Smooth muscle cell (in vitro differentiated cells): Measurements from ENCODE around the gene PRRC2B. TPM values are rescaled to one million over a fixed set of nuclear protein-coding genes. Genes with fewer than 3 reads are reported as not detected.

ENCODE experiments used
- DNase-seq: peaks from one replicate; lab custom pipeline; 2025; ENCODE audit not compliant: unreplicated experiment; lab: John Stamatoyannopoulos, UW
- H2AFZ ChIP-seq: fragments of 200-600 bp; sonication (generic); 2 replicates; pipeline ENCODE4 v1.6.0; 2016; ENCODE audit warnings: antibody characterized with exemption, low read depth, mild to moderate bottlenecking
- H3F3A ChIP-seq: fragments of 200-600 bp; sonication (generic); 2 replicates; pipeline ENCODE4 v1.6.0; 2017; ENCODE audit warnings: antibody characterized with exemption, low read depth
- H3K27ac ChIP-seq: fragments of 200-600 bp; sonication (generic); 2 replicates; pipeline ENCODE4 v1.5.1; 2016; ENCODE audit warnings: low read depth, mild to moderate bottlenecking
- H3K27me3 ChIP-seq: fragments of 200-600 bp; sonication (generic); 2 replicates; pipeline ENCODE4 v1.6.1; 2016; ENCODE audit warnings: low read depth, mild to moderate bottlenecking
- H3K36me3 ChIP-seq: fragments of 200-600 bp; sonication (generic); 2 replicates; pipeline ENCODE4 v1.5.1; 2016; ENCODE audit warnings: low read depth
- H3K4me1 ChIP-seq: fragments of 200-600 bp; sonication (generic); 2 replicates; pipeline ENCODE4 v1.5.1; 2016; ENCODE audit warnings: low read depth
- H3K4me2 ChIP-seq: fragments of 200-600 bp; sonication (generic); 2 replicates; pipeline ENCODE4 v1.6.0; 2016; ENCODE audit warnings: mild to moderate bottlenecking
- H3K4me3 ChIP-seq: fragments of 200-600 bp; sonication (generic); 2 replicates; pipeline ENCODE4 v1.5.1; 2016; ENCODE audit warnings: mild to moderate bottlenecking
- H3K79me2 ChIP-seq: fragments of 200-600 bp; sonication (generic); 2 replicates; pipeline ENCODE4 v1.6.0; 2016; ENCODE audit warnings: low read depth, mild to moderate bottlenecking
- H3K9ac ChIP-seq: fragments of 200-600 bp; sonication (generic); 2 replicates; pipeline ENCODE4 v1.6.0; 2016; ENCODE audit warnings: low read depth
- H3K9me3 ChIP-seq: fragments of 200-600 bp; sonication (generic); replicated peaks from 2 replicates; pipeline ENCODE4 v1.5.1; 2016; ENCODE audit warnings: low read depth
- H4K20me1 ChIP-seq: fragments of 200-600 bp; sonication (generic); 2 replicates; pipeline ENCODE4 v1.6.0; 2016; ENCODE audit warnings: low read depth
- CTCF ChIP-seq: fragments of 200-600 bp; sonication (generic); IDR thresholded peaks from 2 replicates; pipeline ENCODE4 v1.5.1; 2017; ENCODE audit warnings: borderline replicate concordance, mild to moderate bottlenecking, antibody characterized with exemption; ENCODE audit not compliant: insufficient read depth, poor library complexity, severe bottlenecking
- WGBS: methylation state at CpG from one replicate; pipeline ENCODE4 v1.1.7; 2016; ENCODE audit warnings: low lambda C conversion rate; 5-methylcytosine and 5-hydroxymethylcytosine counted together
- polyA plus RNA-seq: library from polyadenylated mRNA; unstranded; fragments of >200 nt; fragmentation: Nextera tagmentation; extraction: Ambion mirVana; gene quantifications from 2 replicates; pipeline ENCODE4 v1.2.1, GENCODE V29; 2016
- total RNA-seq: library from RNA; depleted of rRNA; stranded (reverse); fragments of >200 nt; gene quantifications from 2 replicates; pipeline ENCODE4 v1.2.3, GENCODE V29; 2014

The PRRC2B gene
- total and polyA plus RNA-seq, 2 experiments from 2014 or later = 38.6 to 97.2 TPM

- Histone ChIP-seq H3K4me2 (no peak overlapping the region), H4K20me1 (peaks cover 91% of the 10 kb centered on the region), H3K36me3 (peaks cover 30% of the 10 kb centered on the region), H3K27ac (no peak overlapping the region), H2AFZ (no peak overlapping the region), H3K79me2 (peaks cover 70% of the 10 kb centered on the region), H3F3A (peaks cover 15% of the 10 kb centered on the region), H3K27me3 (no peaks in the 10 kb centered on the region), H3K4me1 (peaks cover 7% of the 10 kb centered on the region), H3K9me3 (no peaks in the 10 kb centered on the region), H3K9ac (no peak overlapping the region), H3K4me3 (no peak overlapping the region)
- no peak for TF ChIP-seq CTCF
- 81% methylated on average over 8 of the region's 8 CpGs for WGBS
- no peak for DNase-seq
Measured at GRCh38 chr9:131447148-131447547, 53.3 kb downstream of the PRRC2B start.

GRCh38 chr9:131447600-131447999, 53.7 kb downstream of the PRRC2B start:
- Histone ChIP-seq H3K36me3 (peaks cover 28% of the 10 kb centered on the region), H3K79me2 (peaks cover 70% of the 10 kb centered on the region), H3K9me3 (no peaks in the 10 kb centered on the region), H3K4me2 (no peak overlapping the region), H4K20me1 (peaks cover 91% of the 10 kb centered on the region), H3K4me1 (peaks cover 7% of the 10 kb centered on the region), H2AFZ (no peak overlapping the region), H3K27ac (no peak overlapping the region), H3K9ac (no peak overlapping the region), H3K27me3 (no peaks in the 10 kb centered on the region), H3F3A (peaks cover 15% of the 10 kb centered on the region), H3K4me3 (no peak overlapping the region)
- no peak for TF ChIP-seq CTCF
- 94% methylated on average over 14 of the region's 14 CpGs for WGBS
- DNase-seq = no peak

- no peak for TF ChIP-seq CTCF
- Histone ChIP-seq H3K4me1 (peaks cover 3% of the 10 kb centered on the region), H2AFZ (no peak overlapping the region), H3F3A (peaks cover 17% of the 10 kb centered on the region), H3K79me2 (peaks cover 72% of the 10 kb centered on the region), H3K27ac (no peak overlapping the region), H3K36me3 (peaks cover 28% of the 10 kb centered on the region), H3K4me3 (no peak overlapping the region), H4K20me1 (peaks cover 92% of the 10 kb centered on the region), H3K4me2 (no peak overlapping the region), H3K9me3 (no peaks in the 10 kb centered on the region), H3K27me3 (no peaks in the 10 kb centered on the region), H3K9ac (no peak overlapping the region)
- no peak for DNase-seq
- 96% methylated on average over 3 of the region's 3 CpGs for WGBS
Measured at GRCh38 chr9:131448818-131449217, 54.9 kb downstream of the PRRC2B start.

- no peak overlapping the region for H3K9ac ChIP-seq
- DNase-seq = no peak
- H2AFZ ChIP-seq = no peak overlapping the region
- no peak overlapping the region for H3K4me3 ChIP-seq
- H3K27me3 ChIP-seq = no peaks in the 10 kb centered on the region
- H3K27ac ChIP-seq = peak overlapping the region; percentile 12
- peaks cover 17% of the 10 kb centered on the region for H3F3A ChIP-seq
- no peak for TF ChIP-seq CTCF
- H3K79me2 ChIP-seq = peaks cover 74% of the 10 kb centered on the region
- peaks cover 92% of the 10 kb centered on the region for H4K20me1 ChIP-seq
- H3K9me3 ChIP-seq = no peaks in the 10 kb centered on the region
- H3K36me3 ChIP-seq = peaks cover 28% of the 10 kb centered on the region
- no peak overlapping the region for H3K4me2 ChIP-seq
- H3K4me1 ChIP-seq = peaks cover 3% of the 10 kb centered on the region
Measured at GRCh38 chr9:131449276-131449675, 55.4 kb downstream of the PRRC2B start.
